SK-N-DZ (cell line): ENCODE results near the gene RAB8B.

ENCODE experiments used
- DNase-seq: peaks from one replicate; pipeline ENCODE4 v3.0.0-alpha.2; 2015; ENCODE audit warnings: low spot score

RAB8B gene

DNA sequence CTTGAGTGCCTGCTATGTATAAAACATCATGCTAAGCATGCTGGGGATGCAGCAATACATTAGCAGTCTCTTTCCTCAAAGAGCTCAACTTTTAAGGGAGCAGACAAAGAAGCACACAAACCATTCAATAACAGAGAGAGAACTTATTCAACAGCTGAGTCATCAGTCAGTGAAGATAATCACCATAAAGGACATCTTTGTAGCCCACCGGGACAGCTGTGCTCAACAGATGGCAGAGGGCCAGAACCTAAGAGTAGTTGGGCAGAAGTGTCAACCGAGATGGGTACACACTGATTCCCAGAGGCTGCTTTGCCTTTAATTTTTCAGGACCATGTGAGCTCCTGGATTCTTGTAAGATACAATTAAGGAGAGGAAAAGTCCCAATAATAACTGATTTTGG is 4.2 kb upstream of the RAB8B start:
- no peak for DNase-seq

- no peak for DNase-seq
Observed at GRCh38 chr15:63186065-63186464, 3.3 kb upstream of the RAB8B start.

DNA sequence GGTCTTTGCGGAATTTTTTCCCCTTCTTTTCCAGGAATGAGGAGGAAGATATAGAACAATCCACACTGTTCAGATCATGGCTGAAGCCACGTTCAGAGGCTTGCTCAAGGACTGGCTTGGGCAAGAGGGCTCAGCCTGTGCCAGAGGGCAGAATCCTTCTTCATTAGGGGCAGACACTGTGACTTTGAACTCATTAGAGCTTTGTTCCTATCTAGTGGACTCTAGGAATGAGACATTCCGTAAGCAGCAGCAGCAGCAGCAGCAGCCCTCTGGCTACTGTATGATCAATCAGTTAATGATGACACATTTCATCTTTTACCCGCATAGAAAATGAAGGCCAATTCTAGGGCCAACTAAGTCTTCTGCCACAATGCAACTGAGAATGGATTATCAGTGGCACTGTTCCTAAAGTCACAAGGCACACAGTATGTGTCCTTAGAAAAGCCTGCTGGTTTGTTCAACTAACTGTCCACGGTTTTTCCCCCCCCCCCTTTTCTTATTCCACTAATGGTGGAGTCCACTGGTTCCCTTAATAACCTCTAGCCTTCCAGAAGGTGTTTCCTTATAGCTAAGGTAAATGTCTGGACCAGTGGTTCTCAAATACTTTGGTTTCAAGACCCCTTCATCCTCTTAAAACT is 1.7 kb upstream of the RAB8B start:
- DNase-seq = no peak

DNA sequence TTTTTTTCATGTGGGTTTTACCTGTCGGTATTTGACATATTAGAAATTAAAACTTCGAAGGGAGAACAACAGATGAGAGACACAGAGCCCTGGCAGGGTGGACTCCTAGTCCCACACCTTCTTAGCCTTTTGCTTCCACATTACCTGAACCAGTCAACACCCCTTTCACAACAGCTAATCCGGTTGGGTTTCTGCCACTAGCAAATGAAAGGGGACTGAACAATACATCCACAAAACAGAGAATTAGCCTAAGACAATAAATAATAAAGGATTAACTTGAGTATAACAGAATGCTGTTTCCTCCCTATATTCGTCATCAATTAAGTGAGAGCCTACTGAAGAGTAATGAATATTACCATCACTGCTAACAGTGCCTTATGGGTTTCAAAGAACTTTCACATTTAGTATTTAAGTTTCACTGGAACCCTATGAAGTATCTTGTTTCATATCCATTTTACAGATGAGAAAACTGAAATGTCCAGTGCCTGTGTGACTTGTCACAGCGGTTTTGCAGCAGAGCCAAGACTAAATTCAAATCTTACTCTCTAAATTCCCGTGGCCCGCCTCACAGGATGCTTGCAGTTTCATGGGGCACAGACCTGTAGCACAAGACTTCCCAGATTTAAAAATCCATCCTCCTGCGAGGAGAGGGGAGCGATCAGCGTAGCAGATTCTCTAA is 1.0 kb upstream of the RAB8B start:
- no peak for DNase-seq

- no peak for DNase-seq
Observed at GRCh38 chr15:63189941-63190768, 749 bp downstream of the RAB8B start.

GRCh38 chr15:63190769-63191649 is 1.6 kb downstream of the RAB8B start:
- no peak for DNase-seq

GRCh38 chr15:63191895-63192618 is 2.7 kb downstream of the RAB8B start:
- DNase-seq = no peak

DNA sequence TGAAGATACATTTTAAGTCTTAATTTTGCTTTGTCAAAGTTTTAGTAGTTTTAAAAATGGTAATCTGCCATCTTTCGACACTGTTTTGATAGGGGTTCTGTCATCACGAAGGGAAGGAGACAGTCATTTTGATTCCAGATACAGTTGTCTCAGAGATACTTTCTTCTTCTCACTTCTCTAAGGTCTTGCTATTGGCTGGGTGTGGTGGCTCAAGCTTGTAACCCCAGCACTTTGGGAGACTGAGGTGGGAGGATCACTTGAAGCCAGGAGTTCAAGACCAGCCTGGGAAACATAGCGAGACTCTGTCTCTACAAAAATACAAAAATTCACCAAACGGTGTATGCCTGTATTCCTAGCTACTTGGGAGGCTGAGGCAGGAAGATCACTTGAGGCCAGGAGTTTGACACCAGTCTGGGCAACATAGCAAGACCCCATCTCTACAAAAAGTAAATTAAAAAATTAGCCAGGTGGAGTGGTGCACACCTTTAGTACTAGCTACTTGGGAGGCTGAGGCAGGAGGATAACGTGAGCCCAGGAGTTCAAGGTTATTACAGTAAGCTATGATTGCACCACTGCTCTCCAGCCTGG is 3.3 kb downstream of the RAB8B start:
- DNase-seq = no peak

GRCh38 chr15:63194302-63194701 is 4.9 kb downstream of the RAB8B start:
- no peak for DNase-seq

DNA sequence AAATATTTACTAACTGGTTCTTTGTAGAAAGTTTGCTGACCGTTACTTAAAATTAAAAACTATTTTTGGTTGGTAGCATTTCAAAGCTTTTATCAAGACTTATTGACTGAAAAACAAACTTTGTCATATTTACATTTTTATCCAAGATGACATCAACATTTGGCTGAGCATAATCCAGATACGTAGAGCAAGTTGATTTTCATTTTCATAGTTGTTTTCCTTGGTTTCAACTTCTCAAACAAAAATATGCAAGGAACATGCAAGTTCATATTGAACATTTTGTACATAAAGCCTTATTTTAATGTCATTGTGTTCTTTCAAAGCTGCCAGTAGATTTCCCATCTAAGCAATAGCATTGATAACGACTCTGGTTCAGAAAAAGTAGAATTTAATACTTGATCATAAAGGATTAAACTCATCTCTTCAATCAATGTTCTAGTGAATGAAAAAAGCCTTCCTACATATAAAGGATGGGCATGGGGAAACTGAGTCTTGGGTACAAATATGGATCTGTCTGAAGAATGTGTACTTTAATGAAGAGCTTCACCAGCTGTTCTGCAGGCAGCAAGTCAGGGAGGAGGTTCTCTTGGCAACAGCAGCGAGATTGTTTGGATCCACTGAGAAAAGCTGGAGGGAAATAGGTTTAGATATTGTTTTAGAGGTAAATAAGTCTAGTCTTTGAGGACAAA is 5.6 kb downstream of the RAB8B start:
- DNase-seq = no peak

DNA sequence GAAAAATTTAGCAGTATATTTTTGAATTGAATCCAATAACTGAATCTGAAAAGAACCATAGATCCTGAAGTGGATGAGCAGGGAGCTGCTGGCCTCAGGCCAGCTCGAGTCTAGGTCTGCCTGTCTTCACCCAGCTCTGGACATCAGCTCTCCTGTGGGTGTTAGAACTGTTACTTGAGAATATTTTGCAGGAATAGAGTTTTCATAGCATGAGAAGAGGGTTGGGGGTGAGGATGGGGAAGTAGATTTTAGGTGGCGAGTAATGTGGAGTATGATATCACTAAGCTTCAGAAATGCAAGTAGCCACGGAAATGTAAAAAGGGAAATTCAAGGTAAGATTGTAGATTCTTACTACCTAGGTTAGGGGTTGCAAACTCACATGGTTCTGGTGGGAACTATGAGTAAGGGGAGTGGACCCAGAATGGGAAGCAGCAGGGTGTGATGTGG is 6.2 kb downstream of the RAB8B start:
- no peak for DNase-seq

DNA sequence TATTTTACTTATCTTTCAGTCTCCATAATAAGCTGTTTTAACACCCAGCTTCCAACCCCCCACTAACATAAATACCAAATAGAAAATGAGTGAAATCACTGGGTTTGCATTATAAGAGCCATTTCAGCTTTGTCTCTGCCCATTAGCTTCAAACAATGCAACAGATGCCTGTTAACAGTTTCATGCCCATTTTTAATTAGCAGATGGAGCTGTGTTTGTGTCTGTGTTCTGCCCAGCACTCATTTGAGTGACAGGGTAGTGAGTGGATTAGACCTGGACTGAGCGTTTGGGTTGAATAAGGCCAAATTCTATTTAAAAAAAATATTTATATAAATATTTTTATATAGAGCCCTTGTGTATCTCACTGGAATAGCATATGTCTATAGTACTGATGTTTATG is 7.4 kb downstream of the RAB8B start:
- DNase-seq = no peak

DNA sequence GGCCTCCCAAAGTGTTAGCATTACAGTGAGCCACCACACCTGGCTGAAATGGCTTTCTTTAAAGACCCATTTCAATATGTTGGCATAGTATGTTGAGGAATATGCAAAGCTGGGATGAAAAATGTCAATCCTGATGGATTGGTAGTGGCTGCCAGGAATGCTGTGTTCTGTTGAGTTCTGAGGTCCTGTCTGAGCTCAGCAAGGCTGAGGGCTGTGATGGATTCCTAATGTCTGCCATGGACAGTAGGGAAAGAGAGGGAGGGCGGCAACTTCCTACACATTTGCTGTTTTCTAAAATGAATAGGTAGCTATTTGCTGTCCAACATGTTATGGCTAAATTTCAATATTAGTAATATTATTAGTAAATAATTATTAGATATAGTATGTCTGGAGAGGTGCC is 8.2 kb downstream of the RAB8B start:
- no peak for DNase-seq

DNA sequence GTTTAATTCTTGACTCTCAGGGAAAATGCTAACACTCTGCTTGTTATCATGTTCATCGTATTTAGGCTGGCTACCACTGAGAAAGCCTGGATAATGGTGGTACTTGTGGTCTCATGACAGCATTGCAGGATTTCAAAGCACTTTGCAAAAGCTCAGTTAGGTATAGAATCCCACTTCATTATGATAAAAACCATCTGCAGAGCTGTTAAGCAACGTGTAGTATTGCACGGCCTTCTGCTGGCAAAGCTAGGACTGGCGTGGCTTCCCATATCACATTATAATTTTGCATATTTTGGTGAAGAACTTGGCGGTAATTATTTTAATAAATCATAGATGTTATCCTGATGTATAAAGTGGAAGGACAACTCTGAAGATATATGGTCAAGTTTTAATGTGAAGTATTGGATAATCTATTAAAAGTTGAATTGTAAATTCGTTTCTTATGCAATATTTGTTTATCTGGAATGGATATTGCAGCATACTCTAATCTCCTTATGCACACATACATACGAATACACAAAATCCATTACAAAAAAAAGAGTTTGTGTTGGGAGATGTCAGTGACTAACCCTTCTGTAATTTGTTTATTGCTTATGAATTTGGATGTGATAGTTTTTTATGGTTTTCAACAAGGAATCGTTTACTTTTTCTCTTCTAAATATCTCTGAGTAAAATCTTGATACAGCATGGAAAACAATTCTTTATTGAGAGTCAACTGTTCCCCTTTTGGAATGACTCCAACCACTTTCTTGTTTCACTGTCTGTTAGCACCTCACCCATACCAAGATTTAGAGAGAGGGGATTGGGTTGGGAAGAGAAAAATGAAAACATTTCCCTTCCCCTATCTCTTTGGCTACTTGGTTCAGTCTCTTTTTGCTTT is 9.2 kb downstream of the RAB8B start:
- DNase-seq = no peak

GRCh38 chr15:63200464-63201249 is 11.3 kb downstream of the RAB8B start:
- no peak for DNase-seq

GRCh38 chr15:63202861-63203260 is 13.5 kb downstream of the RAB8B start:
- DNase-seq = no peak

DNA sequence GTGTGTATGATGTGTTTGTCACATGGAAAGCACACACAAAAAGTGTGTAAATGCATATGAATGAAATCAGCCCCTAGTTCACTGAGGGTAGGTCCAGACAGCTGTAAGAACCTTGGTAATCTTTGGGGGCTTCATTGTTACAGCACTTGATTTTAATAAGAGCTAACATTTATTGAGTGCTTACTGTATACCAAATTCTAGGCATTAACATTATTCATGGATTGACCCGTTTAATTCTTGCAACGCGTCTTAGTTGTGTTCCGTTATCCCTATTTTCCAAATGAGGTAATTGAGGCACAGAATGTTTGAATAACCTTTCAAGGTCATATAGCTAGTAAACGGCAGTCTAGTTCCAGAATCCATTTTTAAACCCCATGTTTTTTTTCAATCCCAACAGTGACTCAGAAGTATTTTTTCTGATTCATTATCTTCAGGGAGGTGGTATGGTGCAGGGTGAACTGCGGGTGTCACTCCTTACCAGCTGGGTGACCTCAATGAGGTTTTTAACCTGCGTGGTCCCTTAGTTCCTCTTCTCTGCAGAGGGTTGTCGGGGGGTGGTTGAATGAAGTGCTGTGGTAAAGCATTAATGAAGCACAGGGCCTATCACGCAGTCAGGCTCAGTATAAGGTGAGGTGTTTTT is 14.2 kb downstream of the RAB8B start:
- DNase-seq = no peak

DNA sequence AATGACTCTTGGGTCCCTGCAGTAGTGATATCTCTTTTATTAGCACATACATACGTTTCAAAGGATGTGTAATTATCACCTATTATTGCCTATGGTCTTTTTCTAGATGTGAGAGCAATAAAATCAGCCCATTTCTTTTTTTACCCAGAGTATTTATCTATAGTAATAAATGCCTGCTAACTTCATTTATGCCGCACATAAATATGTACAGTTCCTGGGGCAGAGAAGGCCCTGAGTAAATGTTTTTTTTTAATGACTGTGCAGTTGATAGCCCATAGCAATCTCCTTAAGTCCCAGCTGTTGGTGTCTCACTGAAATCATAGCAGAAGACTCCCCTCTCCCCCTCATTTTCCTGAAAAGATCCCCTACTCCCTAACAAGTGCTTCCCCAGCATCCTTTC is 16.7 kb downstream of the RAB8B start:
- DNase-seq = no peak
